GM12891 (cell line): ENCODE data around the gene CEP72.
"Not testable (repeated sequence)": the region's sequence is repeated elsewhere in the genome, so short reads cannot be mapped to it uniquely, and the experiment has no call there.

Experiments used
- POLR2A ChIP-seq: IDR thresholded peaks from 2 replicates; pipeline ENCODE4 v1.6.1; 2011; ENCODE audit warnings: low read depth, low read length, control low read depth
- POLR2AphosphoS5 ChIP-seq: IDR thresholded peaks from 2 replicates; pipeline ENCODE4 v1.6.1; 2011; ENCODE audit warnings: low read depth, low read length, control low read depth
- SPI1 ChIP-seq: IDR thresholded peaks from 2 replicates; pipeline ENCODE4 v1.6.1; 2011; ENCODE audit warnings: low read depth, low read length, control low read depth
- TAF1 ChIP-seq: IDR thresholded peaks from 2 replicates; pipeline ENCODE4 v1.6.1; 2011; ENCODE audit warnings: low read depth, low read length, control low read depth

DNA sequence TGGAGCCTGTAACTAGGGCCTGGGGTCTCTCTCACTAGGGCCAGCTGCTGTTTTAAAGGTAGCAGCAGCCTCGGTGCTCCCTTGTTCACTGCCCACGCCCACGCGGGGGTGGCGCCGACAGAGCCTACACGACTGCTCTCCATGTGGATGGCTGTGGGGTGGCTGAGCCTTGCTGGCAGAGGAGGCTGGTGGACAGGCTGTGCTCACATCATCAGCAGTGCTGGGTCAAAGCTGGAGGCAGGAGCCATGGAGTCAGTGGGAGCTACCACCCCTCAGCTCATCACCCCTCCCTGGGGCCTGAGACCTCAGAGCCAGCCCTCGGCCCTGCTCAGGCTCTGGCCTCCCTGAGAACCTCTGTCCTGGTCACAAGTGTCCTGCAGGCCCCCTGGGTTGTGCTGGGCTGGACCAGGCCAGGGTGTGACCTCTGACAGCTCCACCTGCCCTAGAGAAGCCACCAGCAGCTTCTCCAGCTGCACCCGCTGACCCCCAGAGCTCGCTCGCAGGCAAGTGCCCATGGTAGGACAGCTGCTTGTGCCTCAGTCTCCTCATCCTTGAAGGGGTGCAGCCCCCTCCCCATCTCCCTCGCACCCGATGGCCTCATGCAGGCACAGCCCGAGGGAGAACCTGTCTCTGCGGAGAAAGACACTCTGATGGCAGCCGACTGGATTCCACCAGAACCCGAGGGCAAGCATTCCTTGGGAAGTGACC lies 70.7 kb downstream of the CEP72 start:
- not testable (repeated sequence) for TF ChIP-seq POLR2AphosphoS5, POLR2A, SPI1, TAF1
